CD8-positive, alpha-beta memory T cell (primary cell): ENCODE results near the gene SUFU. TPM values are rescaled to one million over a fixed set of nuclear protein-coding genes. Genes with fewer than 3 reads are reported as not detected.
A peak's percentile ranks its signal among the peaks of the same experiment; 100 is the strongest.

Experiments
- CTCF ChIA-PET: fragments of 350-600 bp; sonication (Branson Sonifier 250); formaldehyde crosslinking; loops from one replicate; lab custom pipeline; 2021; ENCODE audit warnings: antibody characterized with exemption; lab: Charles Lee
- POLR2A ChIA-PET: fragments of 350-600 bp; sonication (Branson Sonifier 250); formaldehyde crosslinking; loops from one replicate; lab custom pipeline; 2021; ENCODE audit warnings: antibody characterized with exemption; lab: Charles Lee
- DNase-seq, 5 donors: peaks; one replicate each; pipeline versions ENCODE4 v3.0.0 to v3.0.0-alpha.2; 2020 to 2022; ENCODE audit warnings: mixed read lengths in 1 of 5
- H3K27ac ChIP-seq: one replicate; pipeline ENCODE4 v1.7.0; 2013; ENCODE audit warnings: low read depth, mild to moderate bottlenecking, low read length, moderate library complexity
- H3K27me3 ChIP-seq: 2 replicates; pipeline ENCODE4 v1.7.0; 2013; ENCODE audit warnings: low read length, mild to moderate bottlenecking; ENCODE audit not compliant: insufficient read depth, poor library complexity, severe bottlenecking
- H3K36me3 ChIP-seq: 2 replicates; pipeline ENCODE4 v1.7.0; 2013; ENCODE audit warnings: mild to moderate bottlenecking, low read length, moderate library complexity; ENCODE audit not compliant: insufficient read depth
- H3K4me1 ChIP-seq: 2 replicates; pipeline ENCODE4 v1.7.0; 2013; ENCODE audit warnings: mild to moderate bottlenecking, low read length, moderate library complexity; ENCODE audit not compliant: insufficient read depth
- H3K4me3 ChIP-seq: 2 replicates; pipeline ENCODE4 v1.7.0; 2013; ENCODE audit warnings: mild to moderate bottlenecking, low read length
- H3K9me3 ChIP-seq: 2 replicates; pipeline ENCODE4 v1.7.0; 2013; ENCODE audit warnings: mild to moderate bottlenecking, low read length
- H3K27ac Mint-ChIP-seq, 8 donors: one replicate each; pipeline ENCODE4 v1.8.0; 2020 to 2021; ENCODE audit warnings: mixed read lengths in 8 of 8, mild to moderate bottlenecking in 6 of 8, inconsistent platforms in 3 of 8, moderate library complexity in 3 of 8
- H3K27me3 Mint-ChIP-seq, 2 donors: one replicate each; pipeline ENCODE4 v1.8.0; 2020 to 2021; ENCODE audit warnings: mixed read lengths in 2 of 2, mild to moderate bottlenecking in 1 of 2, moderate library complexity in 1 of 2
- H3K36me3 Mint-ChIP-seq, 3 donors: one replicate each; pipeline ENCODE4 v1.8.0; 2020 to 2021; ENCODE audit warnings: mixed read lengths in 3 of 3, inconsistent platforms in 1 of 3, mild to moderate bottlenecking in 1 of 3
- H3K4me1 Mint-ChIP-seq, 3 donors: one replicate each; pipeline ENCODE4 v1.8.0; 2020 to 2021; ENCODE audit warnings: mixed read lengths in 3 of 3, inconsistent platforms in 1 of 3, mild to moderate bottlenecking in 1 of 3
- H3K4me3 Mint-ChIP-seq, 7 donors: one replicate each; pipeline ENCODE4 v1.8.0; 2020 to 2021; ENCODE audit warnings: mixed read lengths in 7 of 7, mild to moderate bottlenecking in 6 of 7, moderate library complexity in 4 of 7, inconsistent platforms in 2 of 7
- H3K9me3 Mint-ChIP-seq, 5 donors: one replicate each; pipeline ENCODE4 v1.8.0; 2020 to 2022; ENCODE audit warnings: mixed read lengths in 5 of 5, mild to moderate bottlenecking in 3 of 5, moderate library complexity in 2 of 5, inconsistent platforms in 1 of 5
- polyA plus RNA-seq: library from polyadenylated mRNA; unstranded; fragments of 300-500 nt; fragmentation: Illumina TruSeq; gene quantifications from one replicate; pipeline ENCODE4 v1.2.3, GENCODE V29; 2021
- total RNA-seq, 2 experiments: library from RNA; stranded (reverse); gene quantifications; one replicate each; pipeline ENCODE4 v1.2.3, GENCODE V29; 2021

SUFU gene
- total and polyA plus RNA-seq, 3 experiments from 2014 or later: 7.5 to 8.3 (median 8.3) TPM

- Mint-ChIP-seq H3K27me3 (peaks cover 0 to 2% of the 10 kb centered on the region in 2 donors), H3K4me1 (peaks cover 18% of the 10 kb centered on the region in 3 donors), H3K9me3 (no peaks in the 10 kb centered on the region), H3K36me3 (peaks cover 0 to 27% (median 4%) of the 10 kb centered on the region in 3 donors), H3K27ac (peak overlapping the region; percentile 52 to 98 (median 98)), H3K4me3 (peak overlapping the region; percentile 93 to 96 (median 94))
- Histone ChIP-seq H3K36me3 (no peaks in the 10 kb centered on the region), H3K27ac (peak overlapping the region; percentile 88), H3K4me3 (peak overlapping the region; percentile 73), H3K27me3 (no peaks in the 10 kb centered on the region), H3K9me3 (no peaks in the 10 kb centered on the region), H3K4me1 (peaks cover 8% of the 10 kb centered on the region)
- POLR2A ChIA-PET: interaction anchor here (0.6 to 1.8 kb wide), 12 partner anchors 9 to 549 kb away, joined by 3 to 20 read pairs (median 4); partner anchors contain the start of genes ACTR1A, ARL3, NFKB2 and SFXN2
- DNase-seq: peak; percentile 93 to 99 (median 97)
- CTCF ChIA-PET: interaction anchor here (0.6 to 1.5 kb wide), 7 partner anchors 11 to 221 kb away, joined by 3 to 9 read pairs (median 4); partner anchors contain the start of genes ARL3, FBXL15 and SFXN2
These were observed 138.3 kb downstream of the SUFU start for GRCh38 chr10:102641880-102642735.

GRCh38 chr10:102642736-102643335, 139.1 kb downstream of the SUFU start:
- Mint-ChIP-seq H3K27ac (peak overlapping the region; percentile 80 to 97 (median 93)), H3K36me3 (peaks cover 0 to 27% (median 4%) of the 10 kb centered on the region in 3 donors), H3K4me3 (peak overlapping the region; percentile 89 to 96 (median 94)), H3K4me1 (peaks cover 25 to 26% (median 26%) of the 10 kb centered on the region in 3 donors), H3K9me3 (no peaks in the 10 kb centered on the region), H3K27me3 (peaks cover 0 to 2% of the 10 kb centered on the region in 2 donors)
- peak in 3 of 5 donors; percentile 38 to 76 (median 41) for DNase-seq
- Histone ChIP-seq H3K27me3 (no peaks in the 10 kb centered on the region), H3K4me3 (peak overlapping the region; percentile 73), H3K27ac (peak overlapping the region; percentile 88), H3K9me3 (no peaks in the 10 kb centered on the region), H3K36me3 (no peaks in the 10 kb centered on the region), H3K4me1 (peaks cover 15% of the 10 kb centered on the region)
- ChIA-PET POLR2A (interaction anchor here (0.9 to 1.8 kb wide), 6 partner anchors 28 to 247 kb away, joined by 4 to 20 read pairs (median 6); partner anchors contain the start of genes ACTR1A, ARL3, NFKB2 and SFXN2), CTCF (interaction anchor here (0.6 to 1.5 kb wide), 2 partner anchors 36 to 71 kb away, joined by 3 to 9 read pairs; partner anchors contain the start of genes ARL3 and SFXN2)

- Mint-ChIP-seq H3K27me3 (peaks cover 0 to 2% of the 10 kb centered on the region in 2 donors), H3K9me3 (no peaks in the 10 kb centered on the region), H3K4me1 (peaks cover 32% of the 10 kb centered on the region in 3 donors), H3K36me3 (peaks cover 0 to 27% (median 4%) of the 10 kb centered on the region in 3 donors), H3K27ac (peak overlapping the region in 5 of 8 donors; percentile 74 to 97 (median 94)), H3K4me3 (peak overlapping the region; percentile 89 to 96 (median 94))
- CTCF ChIA-PET: interaction anchor here (1.0 to 3.7 kb wide), 10 partner anchors 8 to 140 kb away, joined by 3 to 43 read pairs (median 6); partner anchors contain the start of genes ARL3, SFXN2 and SUFU
- peak in 4 of 5 donors; percentile 26 to 60 (median 32) for DNase-seq
- peak overlapping the region; percentile 73 for H3K4me3 ChIP-seq
- POLR2A ChIA-PET: interaction anchor here (0.9 to 4.1 kb wide), 14 partner anchors 8 to 248 kb away, joined by 3 to 62 read pairs (median 4); partner anchors contain the start of genes ACTR1A, ARL3, NFKB2 and SFXN2
- peaks cover 21% of the 10 kb centered on the region for H3K4me1 ChIP-seq
- no peaks in the 10 kb centered on the region for H3K27me3 ChIP-seq
- no peaks in the 10 kb centered on the region for H3K36me3 ChIP-seq
- peak overlapping the region; percentile 88 for H3K27ac ChIP-seq
- no peaks in the 10 kb centered on the region for H3K9me3 ChIP-seq
These were observed 139.7 kb downstream of the SUFU start for GRCh38 chr10:102643336-102644065.

GRCh38 chr10:102644066-102644645, 140.4 kb downstream of the SUFU start, which contains the start of gene TRIM8:
Gene TRIM8, plus strand, starts transcription at chr10:102644479. Its CDS starts 139 bp downstream, at chr10:102644618.
- H3K36me3 Mint-ChIP-seq: peaks cover 0 to 28% (median 4%) of the 10 kb centered on the region in 3 donors
- POLR2A ChIA-PET: interaction anchor here (0.6 to 4.1 kb wide), 16 partner anchors 8 to 532 kb away, joined by 3 to 62 read pairs (median 4); partner anchors contain the start of genes ACTR1A, ARL3, NFKB2 and SFXN2
- no peaks in the 10 kb centered on the region for H3K36me3 ChIP-seq
- peak within 1 kb of the TSS; percentile 94 for H3K4me3 ChIP-seq
- DNase-seq: peak; percentile 41 to 75 (median 65)
- H3K27ac Mint-ChIP-seq: peak within 1 kb of the TSS; percentile 87 to 99 (median 95)
- CTCF ChIA-PET: interaction anchor here (0.8 to 3.7 kb wide), 16 partner anchors 9 to 249 kb away, joined by 3 to 43 read pairs (median 4); partner anchors contain the start of genes ARL3, SFXN2 and SUFU
- peaks cover 0 to 2% of the 10 kb centered on the region in 2 donors for H3K27me3 Mint-ChIP-seq
- no peaks in the 10 kb centered on the region for H3K9me3 ChIP-seq
- peak within 1 kb of the TSS; percentile 88 for H3K27ac ChIP-seq
- no peaks in the 10 kb centered on the region for H3K9me3 Mint-ChIP-seq
- H3K4me1 ChIP-seq: peaks cover 28% of the 10 kb centered on the region
- peak within 1 kb of the TSS; percentile 94 to 100 (median 96) for H3K4me3 Mint-ChIP-seq
- no peaks in the 10 kb centered on the region for H3K27me3 ChIP-seq
- peaks cover 38 to 39% (median 39%) of the 10 kb centered on the region in 3 donors for H3K4me1 Mint-ChIP-seq

- H3K4me3 ChIP-seq: peak overlapping the region; percentile 94
- ChIA-PET CTCF (interaction anchor here (0.7 to 3.7 kb wide), 19 partner anchors 9 to 283 kb away, joined by 3 to 43 read pairs (median 4); partner anchors contain the start of genes ARL3, SFXN2 and SUFU), POLR2A (interaction anchor here (0.5 to 4.1 kb wide), 18 partner anchors 9 to 808 kb away, joined by 3 to 62 read pairs (median 4); partner anchors contain the start of genes ACTR1A, ARL3, NFKB2 and SFXN2)
- peaks cover 0 to 28% (median 4%) of the 10 kb centered on the region in 3 donors for H3K36me3 Mint-ChIP-seq
- peak overlapping the region; percentile 91 to 100 (median 96) for H3K4me3 Mint-ChIP-seq
- H3K27ac Mint-ChIP-seq: peak overlapping the region; percentile 87 to 99 (median 95)
- peak overlapping the region; percentile 86 for H3K27ac ChIP-seq
- peaks cover 40 to 46% (median 42%) of the 10 kb centered on the region in 3 donors for H3K4me1 Mint-ChIP-seq
- H3K9me3 Mint-ChIP-seq: no peaks in the 10 kb centered on the region
- no peaks in the 10 kb centered on the region for H3K9me3 ChIP-seq
- H3K4me1 ChIP-seq: peaks cover 35% of the 10 kb centered on the region
- H3K27me3 Mint-ChIP-seq: peaks cover 0 to 2% of the 10 kb centered on the region in 2 donors
- H3K36me3 ChIP-seq: no peaks in the 10 kb centered on the region
- DNase-seq: peak; percentile 69 to 87 (median 77)
- no peaks in the 10 kb centered on the region for H3K27me3 ChIP-seq
These were observed 141.0 kb downstream of the SUFU start for GRCh38 chr10:102644646-102645387.

- Mint-ChIP-seq H3K4me1 (peaks cover 44 to 51% (median 45%) of the 10 kb centered on the region in 3 donors), H3K27me3 (peaks cover 0 to 2% of the 10 kb centered on the region in 2 donors), H3K9me3 (no peaks in the 10 kb centered on the region), H3K4me3 (peak overlapping the region; percentile 91 to 100 (median 96)), H3K36me3 (peaks cover 0 to 28% (median 4%) of the 10 kb centered on the region in 3 donors), H3K27ac (peak overlapping the region; percentile 87 to 99 (median 95))
- ChIA-PET CTCF (interaction anchor here (0.7 to 3.7 kb wide), 14 partner anchors 9 to 283 kb away, joined by 3 to 43 read pairs (median 4); partner anchors contain the start of genes ARL3 and SFXN2), POLR2A (interaction anchor here (0.5 to 4.1 kb wide), 11 partner anchors 10 to 809 kb away, joined by 3 to 62 read pairs (median 4); partner anchors contain the start of genes ACTR1A, ARL3, NFKB2 and SFXN2)
- peak overlapping the region; percentile 86 for H3K27ac ChIP-seq
- peak overlapping the region; percentile 94 for H3K4me3 ChIP-seq
- H3K4me1 ChIP-seq: peaks cover 40% of the 10 kb centered on the region
- peak in 4 of 5 donors; percentile 28 to 69 (median 40) for DNase-seq
- H3K9me3 ChIP-seq: no peaks in the 10 kb centered on the region
- H3K27me3 ChIP-seq: no peaks in the 10 kb centered on the region
- no peaks in the 10 kb centered on the region for H3K36me3 ChIP-seq
These were observed 141.6 kb downstream of the SUFU start for GRCh38 chr10:102645388-102645740.
